Measurements from ENCODE around the gene ZNF792.

DNA sequence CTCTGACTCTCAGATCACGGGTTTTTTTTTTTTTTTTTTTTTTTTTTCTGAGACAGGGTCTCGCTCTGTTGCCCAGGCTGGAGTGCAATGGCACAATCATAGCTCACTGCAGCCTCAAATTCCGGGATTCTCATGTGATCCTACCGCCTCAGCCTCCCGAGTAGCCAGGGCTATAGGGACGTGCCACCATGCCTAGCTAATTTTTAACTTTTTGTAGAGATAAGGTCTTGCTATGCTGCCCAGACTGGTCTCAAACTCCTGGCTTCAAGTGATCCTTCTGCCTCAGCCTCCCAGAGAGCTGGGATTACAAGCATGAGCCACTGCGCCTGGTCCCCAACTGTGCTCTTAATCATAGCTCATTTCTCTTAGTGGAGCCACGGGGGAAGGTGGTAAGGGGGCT lies 31.5 kb upstream of the ZNF792 start:
- TF ChIP-seq, protein P1, sequence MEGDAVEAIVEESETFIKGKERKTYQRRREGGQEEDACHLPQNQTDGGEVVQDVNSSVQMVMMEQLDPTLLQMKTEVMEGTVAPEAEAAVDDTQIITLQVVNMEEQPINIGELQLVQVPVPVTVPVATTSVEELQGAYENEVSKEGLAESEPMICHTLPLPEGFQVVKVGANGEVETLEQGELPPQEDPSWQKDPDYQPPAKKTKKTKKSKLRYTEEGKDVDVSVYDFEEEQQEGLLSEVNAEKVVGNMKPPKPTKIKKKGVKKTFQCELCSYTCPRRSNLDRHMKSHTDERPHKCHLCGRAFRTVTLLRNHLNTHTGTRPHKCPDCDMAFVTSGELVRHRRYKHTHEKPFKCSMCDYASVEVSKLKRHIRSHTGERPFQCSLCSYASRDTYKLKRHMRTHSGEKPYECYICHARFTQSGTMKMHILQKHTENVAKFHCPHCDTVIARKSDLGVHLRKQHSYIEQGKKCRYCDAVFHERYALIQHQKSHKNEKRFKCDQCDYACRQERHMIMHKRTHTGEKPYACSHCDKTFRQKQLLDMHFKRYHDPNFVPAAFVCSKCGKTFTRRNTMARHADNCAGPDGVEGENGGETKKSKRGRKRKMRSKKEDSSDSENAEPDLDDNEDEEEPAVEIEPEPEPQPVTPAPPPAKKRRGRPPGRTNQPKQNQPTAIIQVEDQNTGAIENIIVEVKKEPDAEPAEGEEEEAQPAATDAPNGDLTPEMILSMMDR (IDR thresholded peaks at IDR 0.05; ENCODE audit: low read depth, low read length), result no peak
- no peak for TF ChIP-seq EZH2phosphoT487 (IDR thresholded peaks at IDR 0.05; ENCODE audit: low read depth)

All from OCI-LY3 (cell line).